Large intestine (tissue), 3 donors: ENCODE data around the gene HIF1A. TPM values are rescaled to one million over a fixed set of nuclear protein-coding genes. Genes with fewer than 3 reads are reported as not detected.
"Not testable (repeated sequence)": the region's sequence is repeated elsewhere in the genome, so short reads cannot be mapped to it uniquely, and the experiment has no call there.

Experiments used
- DNase-seq, 2 donors: peaks; one replicate each; pipeline versions ENCODE4 v3.0.0 to v3.0.0-alpha.2; 2013
- H3K27ac ChIP-seq: one replicate; pipeline ENCODE4 v1.5.1; 2013; ENCODE audit warnings: low read length
- H3K27me3 ChIP-seq: 2 replicates; pipeline ENCODE4 v1.6.1; 2013; ENCODE audit warnings: low read length; ENCODE audit not compliant: control insufficient read depth, insufficient read depth
- H3K36me3 ChIP-seq: 2 replicates; pipeline ENCODE4 v1.6.1; 2013; ENCODE audit warnings: low read length; ENCODE audit not compliant: control insufficient read depth, insufficient read depth
- H3K4me1 ChIP-seq: one replicate; pipeline ENCODE4 v1.6.1; 2013; ENCODE audit warnings: low read length; ENCODE audit not compliant: control insufficient read depth, insufficient read depth
- H3K4me3 ChIP-seq: one replicate; pipeline ENCODE4 v1.5.1; 2013; ENCODE audit warnings: low read length
- H3K9me3 ChIP-seq: one replicate; pipeline ENCODE4 v1.6.1; 2013; ENCODE audit warnings: mild to moderate bottlenecking, low read depth, low read length, moderate library complexity; ENCODE audit not compliant: control insufficient read depth
- WGBS: methylation state at CpG from one replicate; pipeline ENCODE4 v1.1.5; 2013; ENCODE audit warnings: low lambda C conversion rate; ENCODE audit not compliant: insufficient coverage; 5-methylcytosine and 5-hydroxymethylcytosine counted together
- polyA plus RNA-seq: library from polyadenylated mRNA; unstranded; fragments of 120-200 nt; gene quantifications from one replicate; pipeline ENCODE4 v1.2.1, GENCODE V29; 2013

Gene HIF1A
- polyA plus RNA-seq, 1 donor, result 56.7 TPM

DNA sequence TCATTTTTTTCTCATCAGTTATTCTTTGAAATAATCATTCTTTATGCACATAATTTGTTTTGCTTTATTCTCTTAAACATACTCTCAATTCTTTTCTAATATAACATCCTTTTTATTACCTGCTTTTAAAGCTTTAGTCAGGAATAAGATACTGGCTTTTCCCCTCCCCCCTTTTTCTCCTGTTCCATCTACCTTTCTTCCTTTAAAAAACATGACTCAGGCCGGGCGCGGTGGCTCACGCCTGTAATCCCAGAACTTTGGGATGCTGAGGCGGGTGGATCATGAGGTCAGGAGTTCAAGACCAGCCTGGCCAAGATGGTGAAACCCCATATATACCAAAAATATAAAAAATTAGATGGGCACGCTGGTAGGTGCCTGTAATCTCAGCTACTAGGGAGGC, 25.4 kb downstream of the HIF1A start:
- no peak for DNase-seq
- peaks cover 21% of the 10 kb centered on the region for H3K36me3 ChIP-seq
- H3K4me3 ChIP-seq, result no peak overlapping the region
- 0% methylated on average over 1 of the region's 6 CpGs for WGBS
- H3K27ac ChIP-seq, result no peak overlapping the region
- H3K4me1 ChIP-seq, result no peaks in the 10 kb centered on the region
- no peaks in the 10 kb centered on the region for H3K27me3 ChIP-seq
- no peaks in the 10 kb centered on the region for H3K9me3 ChIP-seq

DNA sequence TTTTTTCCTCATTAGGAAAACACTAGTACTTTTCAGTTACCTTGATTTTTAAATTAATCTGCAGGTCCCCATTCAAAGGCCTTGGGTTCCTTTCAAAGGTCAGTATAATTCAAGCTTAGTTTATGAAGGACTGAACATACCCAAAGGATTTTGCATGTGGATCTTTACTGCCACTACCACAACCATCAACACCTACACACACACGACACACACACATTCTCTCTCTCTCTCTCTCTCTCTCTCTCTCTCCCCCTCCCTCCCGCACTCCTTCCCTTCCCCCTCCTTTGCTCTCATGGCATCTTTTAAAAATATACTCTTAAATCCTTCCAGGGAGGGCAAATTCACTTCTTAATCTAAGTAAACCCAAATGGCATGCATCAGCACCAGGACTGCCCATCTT, 28.8 kb downstream of the HIF1A start:
- peaks cover 41% of the 10 kb centered on the region for H3K36me3 ChIP-seq
- no peaks in the 10 kb centered on the region for H3K27me3 ChIP-seq
- DNase-seq, result no peak
- no peak overlapping the region for H3K27ac ChIP-seq
- no peaks in the 10 kb centered on the region for H3K4me1 ChIP-seq
- H3K4me3 ChIP-seq, result no peak overlapping the region
- H3K9me3 ChIP-seq, result no peaks in the 10 kb centered on the region
- WGBS, result 100% methylated on average over 1 of the region's 2 CpGs

- peaks cover 51% of the 10 kb centered on the region for H3K36me3 ChIP-seq
- 92% methylated on average over 2 of the region's 7 CpGs for WGBS
- H3K27ac ChIP-seq, result no peak overlapping the region
- no peaks in the 10 kb centered on the region for H3K9me3 ChIP-seq
- no peak for DNase-seq
- no peaks in the 10 kb centered on the region for H3K4me1 ChIP-seq
- H3K27me3 ChIP-seq, result no peaks in the 10 kb centered on the region
- no peak overlapping the region for H3K4me3 ChIP-seq
Observed at GRCh38 chr14:61726778-61727658, 31.7 kb downstream of the HIF1A start.

GRCh38 chr14:61730756-61731373, 35.6 kb downstream of the HIF1A start:
- no CpG with 5 or more reads among the region's 2 CpGs for WGBS
- H3K27ac ChIP-seq, result no peak overlapping the region
- peaks cover 53% of the 10 kb centered on the region for H3K36me3 ChIP-seq
- H3K4me3 ChIP-seq, result no peak overlapping the region
- no peaks in the 10 kb centered on the region for H3K27me3 ChIP-seq
- DNase-seq, result no peak
- no peaks in the 10 kb centered on the region for H3K4me1 ChIP-seq
- no peaks in the 10 kb centered on the region for H3K9me3 ChIP-seq

- Histone ChIP-seq H3K36me3 (peaks cover 58% of the 10 kb centered on the region), H3K27me3 (no peaks in the 10 kb centered on the region), H3K4me1 (no peaks in the 10 kb centered on the region), H3K9me3 (no peaks in the 10 kb centered on the region), H3K4me3 (no peak overlapping the region), H3K27ac (no peak overlapping the region)
- DNase-seq, result no peak
- WGBS, result 100% methylated on average over 1 of the region's 2 CpGs
Observed at GRCh38 chr14:61733972-61734371, 38.7 kb downstream of the HIF1A start.

DNA sequence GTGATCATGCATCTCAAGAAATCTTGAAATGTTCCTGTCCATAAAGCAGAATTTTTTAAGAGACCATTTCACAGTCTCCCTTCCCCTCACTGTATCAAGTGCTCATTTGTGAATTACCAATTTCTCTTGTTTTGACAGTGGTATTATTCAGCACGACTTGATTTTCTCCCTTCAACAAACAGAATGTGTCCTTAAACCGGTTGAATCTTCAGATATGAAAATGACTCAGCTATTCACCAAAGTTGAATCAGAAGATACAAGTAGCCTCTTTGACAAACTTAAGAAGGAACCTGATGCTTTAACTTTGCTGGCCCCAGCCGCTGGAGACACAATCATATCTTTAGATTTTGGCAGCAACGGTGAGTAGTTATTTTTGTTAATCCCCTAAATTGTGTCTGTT, 41.4 kb downstream of the HIF1A start:
- Histone ChIP-seq H3K9me3 (no peaks in the 10 kb centered on the region), H3K27ac (no peak overlapping the region), H3K4me3 (no peak overlapping the region), H3K27me3 (no peaks in the 10 kb centered on the region), H3K4me1 (no peaks in the 10 kb centered on the region), H3K36me3 (peaks cover 65% of the 10 kb centered on the region)
- WGBS, result no CpG with 5 or more reads among the region's 4 CpGs
- no peak for DNase-seq

- Histone ChIP-seq H3K36me3 (peaks cover 67% of the 10 kb centered on the region), H3K27me3 (no peaks in the 10 kb centered on the region), H3K4me3 (no peak overlapping the region), H3K4me1 (no peaks in the 10 kb centered on the region), H3K27ac (no peak overlapping the region), H3K9me3 (no peaks in the 10 kb centered on the region)
- WGBS, result 100% methylated on average over 3 of the region's 5 CpGs
- DNase-seq, result no peak
Observed at GRCh38 chr14:61737915-61738314, 42.6 kb downstream of the HIF1A start.

- H3K9me3 ChIP-seq, result no peaks in the 10 kb centered on the region
- no peaks in the 10 kb centered on the region for H3K4me1 ChIP-seq
- H3K4me3 ChIP-seq, result no peak overlapping the region
- no peak for DNase-seq
- H3K27me3 ChIP-seq, result no peaks in the 10 kb centered on the region
- no peak overlapping the region for H3K27ac ChIP-seq
- H3K36me3 ChIP-seq, result peaks cover 70% of the 10 kb centered on the region
Observed at GRCh38 chr14:61739133-61739532, 43.8 kb downstream of the HIF1A start.

DNA sequence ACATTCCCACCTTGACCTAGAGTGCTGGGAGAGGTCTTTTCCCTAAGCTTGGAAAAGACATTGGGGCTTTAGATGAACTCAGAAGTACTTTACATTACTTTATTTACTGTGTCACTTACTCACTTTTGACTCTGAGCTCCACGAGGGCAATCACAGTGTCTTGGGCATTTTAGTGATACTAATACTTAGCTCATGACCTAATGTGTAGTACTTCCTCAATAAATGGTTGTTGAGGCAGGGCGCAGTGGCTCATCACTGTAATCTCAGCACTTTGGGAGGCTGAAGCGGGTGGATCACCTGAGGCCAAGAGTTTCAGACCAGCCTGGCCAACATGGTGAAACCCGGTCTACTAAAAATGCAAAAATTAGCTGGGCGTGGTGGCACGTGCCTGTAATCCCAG, 47.1 kb downstream of the HIF1A start:
- H3K4me3 ChIP-seq, result no peak overlapping the region
- no peaks in the 10 kb centered on the region for H3K9me3 ChIP-seq
- no peaks in the 10 kb centered on the region for H3K4me1 ChIP-seq
- no peak overlapping the region for H3K27ac ChIP-seq
- no peaks in the 10 kb centered on the region for H3K27me3 ChIP-seq
- H3K36me3 ChIP-seq, result peaks cover 66% of the 10 kb centered on the region
- WGBS, result 92% methylated on average over 2 of the region's 6 CpGs
- no peak for DNase-seq

GRCh38 chr14:61744238-61744637, 48.9 kb downstream of the HIF1A start:
- H3K27ac ChIP-seq, result no peak overlapping the region
- no peaks in the 10 kb centered on the region for H3K27me3 ChIP-seq
- H3K4me3 ChIP-seq, result no peak overlapping the region
- H3K36me3 ChIP-seq, result peaks cover 51% of the 10 kb centered on the region
- H3K4me1 ChIP-seq, result peaks cover under 1% of the 10 kb centered on the region
- DNase-seq, result no peak
- no peaks in the 10 kb centered on the region for H3K9me3 ChIP-seq
- WGBS, result no CpG with 5 or more reads among the region's 5 CpGs

DNA sequence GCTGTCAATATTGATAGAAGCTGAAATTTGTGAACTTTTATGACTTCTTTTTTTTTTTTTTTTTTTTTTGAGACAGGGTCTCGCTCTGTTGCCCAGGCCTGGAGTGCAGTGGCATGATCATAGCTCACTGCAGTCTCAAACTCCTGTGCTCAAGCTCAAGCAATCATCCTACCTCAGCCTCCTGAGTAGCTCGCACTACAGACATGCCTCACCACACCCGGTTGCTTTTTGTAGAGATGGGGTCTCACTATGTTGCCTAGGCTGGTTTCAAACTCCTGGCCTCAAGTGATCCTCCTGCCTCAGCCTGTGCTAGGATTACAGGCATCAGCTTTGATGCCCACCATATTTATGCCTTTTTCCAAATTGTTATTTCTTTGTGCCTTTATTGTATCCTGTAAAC, 51.0 kb downstream of the HIF1A start:
- not testable (repeated sequence) for DNase-seq, H3K27me3 ChIP-seq, H3K4me1 ChIP-seq, H3K4me3 ChIP-seq, H3K9me3 ChIP-seq, H3K27ac ChIP-seq
- WGBS, result no CpG with 5 or more reads among the region's 3 CpGs
- peaks cover 40% of the 10 kb centered on the region for H3K36me3 ChIP-seq
